Keratinocyte (primary cell): ENCODE data around the gene MKLN1. TPM values are rescaled to one million over a fixed set of nuclear protein-coding genes. Genes with fewer than 3 reads are reported as not detected.

ENCODE experiments used
- DNase-seq: peaks from one replicate; pipeline ENCODE4 v3.0.0-alpha.2; 2011; ENCODE audit warnings: low read depth, missing footprints, low spot score
- FAIRE-seq: peaks from 2 replicates; lab custom pipeline; 2011; peaks lifted over from hg19 to GRCh38; lab: Jason Lieb, UNC
- H2AFZ ChIP-seq: 2 replicates; pipeline ENCODE4 v1.6.0; 2012; ENCODE audit warnings: low read length, control low read depth, inconsistent platforms; ENCODE audit not compliant: control insufficient read depth
- H3K27ac ChIP-seq: 2 replicates; pipeline ENCODE4 v1.5.1; 2011; ENCODE audit warnings: low read length; ENCODE audit not compliant: control insufficient read depth, insufficient read depth
- H3K27me3 ChIP-seq: 3 replicates; pipeline ENCODE4 v1.6.0; 2011; ENCODE audit warnings: low read length; ENCODE audit not compliant: control insufficient read depth, insufficient read depth; ENCODE audit errors: extremely low read depth
- H3K36me3 ChIP-seq, 2 experiments: 2 replicates in 1 of 2; 3 replicates in 1 of 2; pipeline ENCODE4 v1.5.1; 2011; ENCODE audit warnings: low read length in 2 of 2, mild to moderate bottlenecking in 1 of 2; ENCODE audit not compliant: control insufficient read depth in 2 of 2, insufficient read depth in 2 of 2; ENCODE audit errors: extremely low read depth in 1 of 2
- H3K4me1 ChIP-seq: 3 replicates; pipeline ENCODE4 v1.5.1; 2011; ENCODE audit warnings: low read length; ENCODE audit not compliant: control insufficient read depth, insufficient read depth; ENCODE audit errors: extremely low read depth
- H3K4me2 ChIP-seq: 3 replicates; pipeline ENCODE4 v1.6.0; 2011; ENCODE audit warnings: low read depth, low read length; ENCODE audit not compliant: control insufficient read depth, insufficient read depth; ENCODE audit errors: extremely low read depth
- H3K4me3 ChIP-seq, 3 experiments: fragments of 200-600 bp in 1 of 3; sonication (generic) in 1 of 3; 2 replicates in 2 of 3; 3 replicates in 1 of 3; pipeline ENCODE4 v1.5.1; 2011 to 2016; ENCODE audit warnings: low read length in 3 of 3, mild to moderate bottlenecking in 3 of 3, control low read depth in 2 of 3, inconsistent platforms in 1 of 3, low read depth in 1 of 3, mixed read lengths in 1 of 3, mixed run types in 1 of 3, moderate library complexity in 1 of 3; ENCODE audit not compliant: control insufficient read depth in 2 of 3, insufficient read depth in 2 of 3; ENCODE audit errors: extremely low read depth in 1 of 3
- H3K79me2 ChIP-seq: 2 replicates; pipeline ENCODE4 v1.6.0; 2012; ENCODE audit warnings: low read length; ENCODE audit not compliant: control insufficient read depth, insufficient read depth
- H3K9ac ChIP-seq: 3 replicates; pipeline ENCODE4 v1.6.0; 2011; ENCODE audit warnings: low read length; ENCODE audit not compliant: control insufficient read depth, insufficient read depth; ENCODE audit errors: extremely low read depth
- H3K9me1 ChIP-seq: 3 replicates; pipeline ENCODE4 v1.6.0; 2011; ENCODE audit warnings: low read length; ENCODE audit not compliant: control insufficient read depth, insufficient read depth; ENCODE audit errors: extremely low read depth
- H3K9me3 ChIP-seq: 2 replicates; pipeline ENCODE4 v1.5.1; 2012; ENCODE audit warnings: low read depth, low read length; ENCODE audit not compliant: control insufficient read depth
- H4K20me1 ChIP-seq: 3 replicates; pipeline ENCODE4 v1.6.0; 2011; ENCODE audit warnings: low read length; ENCODE audit not compliant: control insufficient read depth, insufficient read depth; ENCODE audit errors: extremely low read depth
- EZH2 ChIP-seq: IDR thresholded peaks from one replicate; pipeline ENCODE4 v1.6.1; 2012; ENCODE audit warnings: inconsistent platforms, mild to moderate bottlenecking, low read length, moderate library complexity
- dilution Hi-C: fragments of 300-500 bp; cut with MboI; formaldehyde crosslinking; loops from one replicate; pipeline ENCODE4 v1.7.0; 2020; ENCODE audit warnings: low sequenced_read_pairs; ENCODE audit not compliant: extremely low pct_ligation_motif_present
- polyA plus RNA-seq, 5 experiments: library from polyadenylated mRNA; depleted of rRNA in 3 of 5; stranded (reverse) in 3 of 5; stranded (forward) in 1 of 5; unstranded in 1 of 5; fragments of >200 nt; gene quantifications; 1 replicate in 1 of 5; 2 replicates in 3 of 5; 3 replicates in 1 of 5; pipeline versions ENCODE4 v1.2.1 to v1.2.3, GENCODE V29; 2011 to 2012; ENCODE audit warnings: missing spikeins in 2 of 5, low read depth in 1 of 5, low replicate concordance in 1 of 5
- TF ChIP-seq, protein P1 (sequence below), 3 experiments: IDR thresholded peaks in 1 of 3; conservative IDR thresholded peaks in 1 of 3; optimal IDR thresholded peaks in 1 of 3; 2 replicates in 2 of 3; 3 replicates in 1 of 3; pipeline versions ENCODE3 to v1.5.1; 2011; ENCODE audit warnings: low read length in 3 of 3, mild to moderate bottlenecking in 3 of 3, moderate library complexity in 2 of 3, control low read depth in 1 of 3, inconsistent platforms in 1 of 3; ENCODE audit not compliant: insufficient read depth in 2 of 3; ENCODE audit errors: extremely low read depth in 1 of 3

The MKLN1 gene
- polyA plus RNA-seq, 1 donor (not counting 4 experiments of a cell fraction or from before 2014, with no cell fraction given): 43.8 TPM

DNA sequence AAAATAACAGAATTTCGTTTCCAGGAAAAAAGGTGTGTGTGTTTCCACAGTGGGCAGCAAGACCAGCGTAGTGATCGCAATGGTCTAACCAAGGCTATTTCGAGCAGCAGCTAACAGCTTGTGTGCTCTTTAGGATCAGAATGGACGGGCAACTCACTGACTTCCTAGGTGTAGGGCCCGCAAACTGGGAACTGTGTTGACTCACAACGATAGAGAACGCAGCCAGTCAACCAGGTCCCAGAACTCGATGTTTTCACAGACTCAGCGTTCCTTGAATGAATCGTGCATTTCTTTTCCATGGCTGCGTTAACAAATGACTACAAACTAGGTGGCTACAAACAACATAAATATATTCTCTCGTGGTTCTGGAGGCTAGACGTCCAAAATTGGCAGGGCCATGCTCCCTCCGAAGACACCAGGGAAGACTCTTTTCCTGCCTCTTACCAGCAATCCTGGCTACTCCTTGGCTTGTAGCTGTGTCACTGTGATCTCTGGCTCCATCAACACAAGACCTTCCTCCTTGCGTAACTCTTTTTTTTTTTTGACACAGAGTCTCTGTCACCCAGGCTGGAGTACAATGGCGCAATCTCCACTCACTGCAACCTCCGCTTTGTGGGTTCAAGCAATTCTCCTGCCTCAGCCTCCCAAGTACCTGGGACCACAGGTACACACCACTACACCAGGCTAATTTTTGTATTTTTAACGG is 189.7 kb downstream of the MKLN1 start:
- FAIRE-seq (no peak), DNase-seq (no peak)
- H3K79me2 ChIP-seq: no peaks in the 10 kb centered on the region
- dilution Hi-C loops: no loop called here
- H3K4me2 ChIP-seq: no peak overlapping the region
- no peak for TF ChIP-seq EZH2
- TF ChIP-seq, protein P1, sequence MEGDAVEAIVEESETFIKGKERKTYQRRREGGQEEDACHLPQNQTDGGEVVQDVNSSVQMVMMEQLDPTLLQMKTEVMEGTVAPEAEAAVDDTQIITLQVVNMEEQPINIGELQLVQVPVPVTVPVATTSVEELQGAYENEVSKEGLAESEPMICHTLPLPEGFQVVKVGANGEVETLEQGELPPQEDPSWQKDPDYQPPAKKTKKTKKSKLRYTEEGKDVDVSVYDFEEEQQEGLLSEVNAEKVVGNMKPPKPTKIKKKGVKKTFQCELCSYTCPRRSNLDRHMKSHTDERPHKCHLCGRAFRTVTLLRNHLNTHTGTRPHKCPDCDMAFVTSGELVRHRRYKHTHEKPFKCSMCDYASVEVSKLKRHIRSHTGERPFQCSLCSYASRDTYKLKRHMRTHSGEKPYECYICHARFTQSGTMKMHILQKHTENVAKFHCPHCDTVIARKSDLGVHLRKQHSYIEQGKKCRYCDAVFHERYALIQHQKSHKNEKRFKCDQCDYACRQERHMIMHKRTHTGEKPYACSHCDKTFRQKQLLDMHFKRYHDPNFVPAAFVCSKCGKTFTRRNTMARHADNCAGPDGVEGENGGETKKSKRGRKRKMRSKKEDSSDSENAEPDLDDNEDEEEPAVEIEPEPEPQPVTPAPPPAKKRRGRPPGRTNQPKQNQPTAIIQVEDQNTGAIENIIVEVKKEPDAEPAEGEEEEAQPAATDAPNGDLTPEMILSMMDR (optimal IDR thresholded peaks at IDR 0.05 in 1 of 3, IDR thresholded peaks at IDR 0.05 in 1 of 3, conservative IDR thresholded peaks at IDR 0.05 in 1 of 3; ENCODE audit: extremely low read depth in 1 of 3, insufficient read depth in 2 of 3, low read length in 3 of 3): no peak
- no peak overlapping the region for H3K9ac ChIP-seq
- no peak overlapping the region for H3K27ac ChIP-seq
- H3K27me3 ChIP-seq: no peaks in the 10 kb centered on the region
- H3K4me1 ChIP-seq: no peaks in the 10 kb centered on the region
- no peaks in the 10 kb centered on the region for H4K20me1 ChIP-seq
- no peaks in the 10 kb centered on the region for H3K9me1 ChIP-seq
- no peak overlapping the region for H3K4me3 ChIP-seq
- H3K9me3 ChIP-seq: no peaks in the 10 kb centered on the region
- H2AFZ ChIP-seq: no peak overlapping the region
- H3K36me3 ChIP-seq: no peaks in the 10 kb centered on the region

DNA sequence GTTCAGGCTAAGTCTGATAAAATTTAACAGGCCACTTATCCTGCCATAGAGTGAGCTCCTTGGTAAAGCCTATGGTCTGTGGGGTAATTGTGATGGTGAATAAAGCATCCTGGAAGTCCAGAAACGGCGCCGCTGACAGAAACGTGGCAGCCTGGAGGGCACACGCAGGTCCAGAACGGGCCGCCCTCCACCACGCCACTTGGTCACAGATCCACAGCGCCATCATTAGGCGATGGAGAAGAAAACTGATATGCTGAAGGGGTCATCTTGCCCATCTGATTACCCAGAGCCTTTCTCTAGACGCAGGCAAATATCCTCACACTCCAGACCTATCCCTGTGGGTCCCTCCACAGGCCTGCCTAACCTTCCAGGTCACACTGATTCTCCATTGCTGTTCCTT is 190.9 kb downstream of the MKLN1 start:
- H3K27ac ChIP-seq: no peak overlapping the region

More for the DNA sequence above, 190.9 kb downstream of the MKLN1 start:
- FAIRE-seq: no peak
- Histone ChIP-seq H3K36me3 (no peaks in the 10 kb centered on the region), H3K9me3 (no peaks in the 10 kb centered on the region), H3K4me3 (no peak overlapping the region), H2AFZ (no peak overlapping the region), H4K20me1 (no peaks in the 10 kb centered on the region), H3K9me1 (no peaks in the 10 kb centered on the region), H3K4me2 (no peak overlapping the region), H3K27me3 (no peaks in the 10 kb centered on the region), H3K4me1 (no peaks in the 10 kb centered on the region), H3K9ac (no peak overlapping the region), H3K79me2 (no peaks in the 10 kb centered on the region)
- dilution Hi-C loops: no loop called here
- TF ChIP-seq, protein P1 (optimal IDR thresholded peaks at IDR 0.05 in 1 of 3, IDR thresholded peaks at IDR 0.05 in 1 of 3, conservative IDR thresholded peaks at IDR 0.05 in 1 of 3; ENCODE audit: extremely low read depth in 1 of 3, insufficient read depth in 2 of 3, low read length in 3 of 3): no peak
- no peak for TF ChIP-seq EZH2
- no peak for DNase-seq
